ENCODE data around the gene LZTR1. TPM values are rescaled to one million over a fixed set of nuclear protein-coding genes. Genes with fewer than 3 reads are reported as not detected.

Gene LZTR1
- total and polyA plus RNA-seq, 10 of the 15 experiments (the other 5 are each of a cell fraction or from before 2014, with no cell fraction given) = 0.82 to 50.3 (median 19.3) TPM

GRCh38 chr22:21000207-21000986 is 18.3 kb downstream of the LZTR1 start:
- Histone ChIP-seq H3K36me3 (ENCODE audit: control insufficient read depth in 2 of 2, insufficient read depth in 2 of 2, low read length in 1 of 2) (peaks cover 2 to 4% of the 10 kb centered on the region in 2 experiments; a peak in 1 of 4 replicates), H3K4me1 (ENCODE audit: control insufficient read depth, insufficient read depth, low read length) (peaks cover 5% of the 10 kb centered on the region), H4K20me1 (ENCODE audit: control insufficient read depth, insufficient read depth) (no peaks in the 10 kb centered on the region), H2AFZ (ENCODE audit: control insufficient read depth, low read depth, low read length) (no peak overlapping the region), H3K27ac (ENCODE audit: control insufficient read depth, insufficient read depth) (peak overlapping the region; percentile 96), H3K4me2 (ENCODE audit: control insufficient read depth, insufficient read depth) (peak overlapping the region; percentile 90), H3K9me3 (replicated peaks; ENCODE audit: control insufficient read depth, insufficient read depth, low read length) (no peaks in the 10 kb centered on the region), H3K4me3 (peak overlapping the region; percentile 80), H3K9ac (ENCODE audit: control insufficient read depth, insufficient read depth, low read length) (peak overlapping the region; percentile 91), H3K27me3 (replicated peaks in 1 of 2; ENCODE audit: control insufficient read depth in 2 of 2, insufficient read depth in 2 of 2, low read length in 1 of 2) (no peaks in the 10 kb centered on the region), H3K79me2 (ENCODE audit: control insufficient read depth, insufficient read depth, low read length) (peaks cover 21% of the 10 kb centered on the region)
- FAIRE-seq = no peak
- POLR2A ChIA-PET = interaction anchor here (0.6 to 1.1 kb wide), 2 partner anchors 11 to 83 kb away, joined by 3 read pairs; partner anchors contain the start of gene CRKL
- SMC1A ChIA-PET (ENCODE audit: uncharacterized antibody, unreplicated experiment) = no interaction called here
- no peak for ATAC-seq
- no TSS peak for BruUV-seq (replicated peaks)
- DNase-seq (ENCODE audit: low read depth, low spot score) = no peak
- intact Hi-C loops (cut with micrococcal nuclease; ENCODE audit: unreplicated experiment) = no loop called here
- RAD21 ChIA-PET (ENCODE audit: unreplicated experiment) = no interaction called here
- TF ChIP-seq CTCF (IDR thresholded peaks at IDR 0.05 in 2 of 3, conservative IDR thresholded peaks at IDR 0.05 in 1 of 3; ENCODE audit: control insufficient read depth in 2 of 3, extremely low read depth in 1 of 3, insufficient read depth in 1 of 3, low read depth in 3 of 3, low read length in 3 of 3) (no peak; a peak in 1 of 6 replicates), PAX8 (IDR thresholded peaks at IDR 0.05) (no peak), BRCA1 (IDR thresholded peaks at IDR 0.05; ENCODE audit: low read depth, low read length) (no peak), NFYA (IDR thresholded peaks at IDR 0.05; ENCODE audit: borderline replicate concordance, low read depth, low read length) (no peak), ZNF622 (IDR thresholded peaks at IDR 0.05) (no peak)
- CTCF ChIA-PET = interaction anchor here (0.6 to 1.8 kb wide), 2 partner anchors 18 to 1322 kb away, joined by 4 to 11 read pairs; partner anchors contain the start of gene LZTR1
- 30% methylated on average over 20 of the region's 22 CpGs for WGBS (ENCODE audit: insufficient coverage, insufficient replicate concordance, low lambda C conversion rate, missing lambda C conversion rate)
- in situ Hi-C loops (cut with MboI) = no loop called here
